B cell (primary cell): ENCODE data around the gene ETV3L. TPM values are rescaled to one million over a fixed set of nuclear protein-coding genes. Genes with fewer than 3 reads are reported as not detected.

ENCODE experiments used
- ATAC-seq: fragments of 200-7000 bp; cut with Tn5 transposase; one replicate; pipeline ENCODE4 v1.10.0; 2021; ENCODE audit warnings: low read depth, mild to moderate bottlenecking, moderate number of reproducible peaks, moderate library complexity
- CTCF ChIA-PET: fragments of 350-600 bp; sonication (Branson Sonifier 250); formaldehyde crosslinking; loops from one replicate; lab custom pipeline; 2021; ENCODE audit warnings: antibody characterized with exemption, inconsistent platforms; lab: Charles Lee
- POLR2A ChIA-PET: fragments of 350-600 bp; sonication (Branson Sonifier 250); formaldehyde crosslinking; loops from one replicate; lab custom pipeline; 2021; ENCODE audit warnings: antibody characterized with exemption; lab: Charles Lee
- DNase-seq: peaks from one replicate; pipeline ENCODE4 v3.0.0; 2013
- H2AFZ ChIP-seq: 2 replicates; pipeline ENCODE4 v1.6.1; 2012; ENCODE audit warnings: mild to moderate bottlenecking, low read depth, low read length; ENCODE audit not compliant: insufficient read depth, poor library complexity, severe bottlenecking
- H3K27ac ChIP-seq, 2 donors: 1 replicate in 1 of 2; 2 replicates in 1 of 2; pipeline ENCODE4 v1.5.1; 2012 to 2013; ENCODE audit warnings: low read length in 2 of 2, mild to moderate bottlenecking in 2 of 2, moderate library complexity in 1 of 2
- H3K27me3 ChIP-seq, 4 experiments: fragments of 200-600 bp in 1 of 4; sonication (generic) in 1 of 4; replicated peaks in 1 of 4; 1 replicate in 2 of 4; 2 replicates in 2 of 4; pipeline versions ENCODE4 v1.6.1 to v1.7.0; 2013 to 2016; ENCODE audit warnings: low read length in 3 of 4, mild to moderate bottlenecking in 2 of 4, mixed read lengths in 1 of 4, moderate library complexity in 1 of 4; ENCODE audit not compliant: insufficient read depth in 4 of 4, control insufficient read depth in 3 of 4; ENCODE audit errors: control extremely low read depth in 1 of 4
- H3K36me3 ChIP-seq, 2 experiments: replicated peaks in 1 of 2; 1 replicate in 1 of 2; 2 replicates in 1 of 2; pipeline versions ENCODE4 v1.6.1 to v1.7.1; 2013; ENCODE audit warnings: low read length in 1 of 2; ENCODE audit not compliant: insufficient read depth in 2 of 2, control insufficient read depth in 1 of 2; ENCODE audit errors: control extremely low read depth in 1 of 2, extremely low read depth in 1 of 2
- H3K4me1 ChIP-seq, 2 donors: fragments of 200-600 bp in 1 of 2; sonication (generic) in 1 of 2; 1 replicate in 1 of 2; 2 replicates in 1 of 2; pipeline versions ENCODE4 v1.5.1 to v1.6.1; 2013 to 2017; ENCODE audit warnings: low read length in 2 of 2; ENCODE audit not compliant: control insufficient read depth in 2 of 2, insufficient read depth in 2 of 2
- H3K4me2 ChIP-seq: replicated peaks from 2 replicates; pipeline ENCODE3; 2012; ENCODE audit warnings: mild to moderate bottlenecking, low read depth, low read length; ENCODE audit not compliant: poor library complexity, severe bottlenecking
- H3K4me3 ChIP-seq, 5 experiments: fragments of 200-600 bp in 1 of 5; sonication (generic) in 1 of 5; 1 replicate in 3 of 5; 2 replicates in 2 of 5; pipeline versions ENCODE4 v1.5.1 to v1.7.0; 2011 to 2016; ENCODE audit warnings: low read length in 4 of 5, mild to moderate bottlenecking in 4 of 5, low read depth in 2 of 5, control low read depth in 1 of 5, moderate library complexity in 1 of 5; ENCODE audit not compliant: insufficient read depth in 1 of 5; ENCODE audit errors: control extremely low read depth in 1 of 5, extremely low read depth in 1 of 5
- H3K79me2 ChIP-seq: fragments of 200-600 bp; sonication (generic); one replicate; pipeline ENCODE4 v1.6.0; 2016; ENCODE audit warnings: low read length; ENCODE audit not compliant: control insufficient read depth, insufficient read depth
- H3K9ac ChIP-seq: fragments of 200-600 bp; sonication (generic); 2 replicates; pipeline ENCODE4 v1.6.1; 2017; ENCODE audit warnings: mild to moderate bottlenecking, low read length, moderate library complexity
- H3K9me3 ChIP-seq, 3 donors: one replicate each; pipeline versions ENCODE4 v1.6.1 to v1.7.1; 2013; ENCODE audit warnings: low read length in 2 of 3; ENCODE audit not compliant: control insufficient read depth in 2 of 3, insufficient read depth in 1 of 3; ENCODE audit errors: control extremely low read depth in 1 of 3
- H4K20me1 ChIP-seq: 2 replicates; pipeline ENCODE4 v1.6.0; 2012; ENCODE audit warnings: mild to moderate bottlenecking, low read length; ENCODE audit not compliant: insufficient read depth, control insufficient read depth, poor library complexity, severe bottlenecking
- H3K27ac Mint-ChIP-seq: one replicate; pipeline ENCODE4 v1.8.0; 2021; ENCODE audit warnings: mixed read lengths
- H3K27me3 Mint-ChIP-seq: one replicate; pipeline ENCODE4 v1.8.0; 2021; ENCODE audit warnings: mixed read lengths
- H3K4me1 Mint-ChIP-seq: one replicate; pipeline ENCODE4 v1.8.0; 2021; ENCODE audit warnings: mixed read lengths
- H3K4me3 Mint-ChIP-seq: one replicate; pipeline ENCODE4 v1.8.0; 2021; ENCODE audit warnings: mixed read lengths
- H3K9me3 Mint-ChIP-seq: one replicate; pipeline ENCODE4 v1.8.0; 2022; ENCODE audit warnings: mixed read lengths; ENCODE audit not compliant: insufficient read depth
- CTCF ChIP-seq: fragments of 200-600 bp; IDR thresholded peaks from one replicate; pipeline ENCODE4 v1.8.0; 2022; ENCODE audit warnings: antibody characterized with exemption, mild to moderate bottlenecking
- EZH2 ChIP-seq: IDR thresholded peaks from 2 replicates; pipeline ENCODE4 v1.6.1; 2012; ENCODE audit warnings: borderline replicate concordance, low read depth, mild to moderate bottlenecking, moderate library complexity, low read length; ENCODE audit not compliant: insufficient read depth, poor library complexity, severe bottlenecking
- WGBS: methylation state at CpG from one replicate; pipeline ENCODE4 v1.1.5; 2013; ENCODE audit warnings: missing lambda C conversion rate; ENCODE audit not compliant: insufficient coverage; 5-methylcytosine and 5-hydroxymethylcytosine counted together
- intact Hi-C: fragments of 100-400 bp; cut with micrococcal nuclease; formaldehyde crosslinking; loops from one replicate; pipeline ENCODE4 v1.10.0; 2022
- polyA plus RNA-seq: library from polyadenylated mRNA; depleted of rRNA; stranded (reverse); fragments of >200 nt; gene quantifications from 2 replicates; pipeline ENCODE4 v1.2.3, GENCODE V29; 2012
- total RNA-seq, 2 donors: library from RNA; stranded (reverse); fragments of 120-200 nt in 1 of 2; gene quantifications; 1 replicate in 1 of 2; 2 replicates in 1 of 2; pipeline versions ENCODE4 v1.2.3 to v1.2.4, GENCODE V29; 2013 to 2022

The ETV3L gene
- total and polyA plus RNA-seq, 2 donors (not counting 1 experiment from before 2014, with no cell fraction given), result not detected

GRCh38 chr1:157110686-157111085, 11.1 kb upstream of the ETV3L start:
- Histone ChIP-seq H3K9ac (no peak overlapping the region), H2AFZ (no peak overlapping the region), H3K27ac (no peak overlapping the region), H3K79me2 (no peaks in the 10 kb centered on the region), H3K27me3 (peaks cover 0 to 25% (median 7%) of the 10 kb centered on the region in 4 experiments), H3K4me2 (no peak overlapping the region), H3K4me1 (peaks cover 0 to 6% of the 10 kb centered on the region in 2 donors), H3K36me3 (no peaks in the 10 kb centered on the region), H3K4me3 (no peak overlapping the region), H3K9me3 (no peaks in the 10 kb centered on the region), H4K20me1 (no peaks in the 10 kb centered on the region)
- DNase-seq (no peak), ATAC-seq (no peak)
- H3K9me3 Mint-ChIP-seq, result no peaks in the 10 kb centered on the region
- CTCF ChIA-PET, result interaction anchor here (0.9 to 1.2 kb wide), 2 partner anchors 20 to 21 kb away, joined by 3 read pairs; no protein-coding TSS in a partner anchor
- H3K4me3 Mint-ChIP-seq, result no peak overlapping the region
- intact Hi-C loops, result no loop called here
- WGBS, result 83% methylated on average over 1 of the region's 3 CpGs
- H3K27ac Mint-ChIP-seq, result no peak overlapping the region
- TF ChIP-seq EZH2, result no peak
- POLR2A ChIA-PET, result no interaction called here
- H3K27me3 Mint-ChIP-seq, result peaks cover 45% of the 10 kb centered on the region
- peaks cover 4% of the 10 kb centered on the region for H3K4me1 Mint-ChIP-seq

- no peak overlapping the region for H3K4me3 Mint-ChIP-seq
- TF ChIP-seq CTCF (no peak), EZH2 (no peak)
- Histone ChIP-seq H3K79me2 (no peaks in the 10 kb centered on the region), H3K36me3 (no peaks in the 10 kb centered on the region), H3K9me3 (no peaks in the 10 kb centered on the region), H3K4me2 (no peak overlapping the region), H3K4me1 (peaks cover 0 to 6% of the 10 kb centered on the region in 2 donors), H3K27ac (no peak overlapping the region), H2AFZ (no peak overlapping the region), H3K9ac (no peak overlapping the region), H3K4me3 (no peak overlapping the region), H3K27me3 (peaks cover 0 to 25% (median 7%) of the 10 kb centered on the region in 4 experiments), H4K20me1 (no peaks in the 10 kb centered on the region)
- no peak overlapping the region for H3K27ac Mint-ChIP-seq
- 52% methylated on average over 2 of the region's 6 CpGs for WGBS
- H3K4me1 Mint-ChIP-seq, result peaks cover 4% of the 10 kb centered on the region
- DNase-seq, result no peak
- ChIA-PET CTCF (interaction anchor here (0.9 to 2.2 kb wide), 3 partner anchors 19 to 46 kb away, joined by 3 to 8 read pairs (median 3); no protein-coding TSS in a partner anchor), POLR2A (no interaction called here)
- peaks cover 48% of the 10 kb centered on the region for H3K27me3 Mint-ChIP-seq
- intact Hi-C loops, result no loop called here
- no peak for ATAC-seq
- no peaks in the 10 kb centered on the region for H3K9me3 Mint-ChIP-seq
These were observed 10.4 kb upstream of the ETV3L start for GRCh38 chr1:157110003-157110402.
